NCI-H1930 (cell line): ENCODE measurements around the gene ELN.

Experiments
- DNase-seq, 2 experiments: peaks; one replicate each; lab custom pipeline; 2025; lab: John Stamatoyannopoulos, UW

The ELN gene

GRCh38 chr7:74064696-74065095, 36.7 kb downstream of the ELN start:
- no peak for DNase-seq

- no peak for DNase-seq
These were observed 38.7 kb downstream of the ELN start for GRCh38 chr7:74066626-74067025.

DNA sequence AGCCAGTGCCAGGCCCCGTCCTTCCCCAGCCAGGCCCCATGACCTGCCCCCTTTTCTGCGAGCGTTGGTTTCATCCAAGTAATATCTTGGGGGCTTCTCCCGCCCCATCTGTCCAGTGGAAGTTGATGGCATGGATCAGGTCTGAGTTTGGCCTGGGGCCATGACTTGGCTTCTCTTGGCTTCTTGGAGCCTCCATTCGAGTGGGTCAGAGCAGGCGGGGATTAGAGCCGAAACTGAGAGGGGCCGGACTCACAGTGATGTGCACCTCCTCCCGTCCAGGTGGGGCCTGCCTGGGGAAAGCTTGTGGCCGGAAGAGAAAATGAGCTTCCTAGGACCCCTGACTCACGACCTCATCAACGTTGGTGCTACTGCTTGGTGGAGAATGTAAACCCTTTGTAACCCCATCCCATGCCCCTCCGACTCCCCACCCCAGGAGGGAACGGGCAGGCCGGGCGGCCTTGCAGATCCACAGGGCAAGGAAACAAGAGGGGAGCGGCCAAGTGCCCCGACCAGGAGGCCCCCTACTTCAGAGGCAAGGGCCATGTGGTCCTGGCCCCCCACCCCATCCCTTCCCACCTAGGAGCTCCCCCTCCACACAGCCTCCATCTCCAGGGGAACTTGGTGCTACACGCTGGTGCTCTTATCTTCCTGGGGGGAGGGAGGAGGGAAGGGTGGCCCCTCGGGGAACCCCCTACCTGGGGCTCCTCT, 40.6 kb downstream of the ELN start:
- DNase-seq: no peak

DNA sequence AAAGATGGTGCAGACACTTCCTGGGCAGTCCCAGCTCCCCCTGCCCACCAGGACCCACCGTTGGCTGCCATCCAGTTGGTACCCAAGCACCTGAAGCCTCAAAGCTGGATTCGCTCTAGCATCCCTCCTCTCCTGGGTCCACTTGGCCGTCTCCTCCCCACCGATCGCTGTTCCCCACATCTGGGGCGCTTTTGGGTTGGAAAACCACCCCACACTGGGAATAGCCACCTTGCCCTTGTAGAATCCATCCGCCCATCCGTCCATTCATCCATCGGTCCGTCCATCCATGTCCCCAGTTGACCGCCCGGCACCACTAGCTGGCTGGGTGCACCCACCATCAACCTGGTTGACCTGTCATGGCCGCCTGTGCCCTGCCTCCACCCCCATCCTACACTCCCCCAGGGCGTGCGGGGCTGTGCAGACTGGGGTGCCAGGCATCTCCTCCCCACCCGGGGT, 41.1 kb downstream of the ELN start:
- no peak for DNase-seq

- DNase-seq: no peak
These were observed 42.0 kb downstream of the ELN start for GRCh38 chr7:74069790-74070618.

DNA sequence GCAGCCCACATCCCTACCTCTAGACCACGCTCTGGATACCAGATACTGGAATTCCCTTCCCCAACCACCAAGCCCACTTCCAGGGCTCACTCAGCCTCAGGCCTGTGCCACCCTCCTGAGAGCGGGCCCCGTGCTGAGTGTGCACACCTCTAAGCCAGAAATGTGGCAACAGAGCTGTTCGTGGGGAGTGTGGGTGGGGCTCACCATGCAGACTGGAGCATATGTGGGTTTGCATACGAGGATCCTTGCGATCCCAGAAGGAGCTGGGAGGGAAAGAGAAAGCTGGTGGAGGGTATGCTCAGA, 42.6 kb downstream of the ELN start:
- no peak for DNase-seq

- no peak for DNase-seq
These were observed 43.1 kb downstream of the ELN start for GRCh38 chr7:74071121-74071520.

DNA sequence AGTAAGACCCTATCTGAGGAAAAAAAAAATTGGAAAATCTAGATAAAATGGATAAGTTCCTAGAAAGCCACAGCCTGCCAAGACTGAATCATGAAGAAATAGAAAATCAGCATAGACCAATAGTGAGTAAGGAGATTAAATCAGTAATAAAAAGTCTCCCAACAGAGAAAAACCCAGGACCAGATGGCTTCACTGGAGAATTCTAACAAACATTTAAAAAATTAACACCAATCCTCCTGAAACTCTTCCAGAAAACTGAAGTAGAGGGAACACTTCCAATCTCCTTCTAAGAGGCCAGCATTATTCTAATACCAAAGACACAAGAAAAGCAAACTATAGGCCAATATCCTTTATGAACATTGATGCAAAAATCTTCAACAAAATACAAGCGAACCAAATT, 46.8 kb downstream of the ELN start:
- DNase-seq: no peak

DNA sequence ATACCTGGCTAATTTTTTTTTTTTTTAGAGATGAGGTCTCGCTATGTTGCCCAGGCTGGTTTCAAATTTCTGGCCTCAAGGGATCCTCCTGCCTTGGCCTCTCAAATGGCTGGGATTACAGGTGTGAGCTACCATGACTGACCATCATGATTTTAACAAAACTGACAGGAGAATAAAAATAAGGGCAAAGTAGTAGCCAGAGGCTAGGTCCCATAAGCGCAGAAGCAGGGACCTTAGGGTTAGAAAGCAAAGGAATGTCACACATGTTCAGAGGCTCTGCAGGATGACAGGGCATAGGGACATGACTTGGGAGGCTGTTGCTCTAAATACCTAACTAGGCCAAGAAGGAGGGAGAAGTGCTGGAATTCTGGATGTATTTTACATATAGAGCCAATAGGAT, 50.5 kb downstream of the ELN start:
- no peak for DNase-seq

DNA sequence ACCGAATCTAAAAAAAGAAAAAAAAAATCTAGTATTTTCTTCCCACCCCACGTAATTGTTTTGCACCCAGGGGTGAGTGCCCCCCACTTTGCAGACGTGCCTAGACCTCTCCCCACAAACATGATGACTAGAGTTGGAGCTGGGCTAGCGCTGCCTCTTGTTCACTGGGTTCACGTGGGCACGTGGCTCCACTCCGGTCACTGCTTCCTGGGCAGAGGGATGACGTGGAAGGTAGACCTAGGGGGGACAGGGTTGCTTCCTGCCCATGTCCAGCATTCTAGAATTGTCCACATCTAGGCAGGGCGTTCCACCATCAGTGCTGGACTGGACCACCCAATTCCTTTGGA, 54.8 kb downstream of the ELN start:
- no peak for DNase-seq

- DNase-seq: peak; percentile 74 to 81
These were observed 55.3 kb downstream of the ELN start, which contains the start of gene LIMK1 for GRCh38 chr7:74083117-74083876. Gene LIMK1, plus strand, starts transcription at chr7:74083804. Its CDS starts 187 bp downstream, at chr7:74083991.

DNA sequence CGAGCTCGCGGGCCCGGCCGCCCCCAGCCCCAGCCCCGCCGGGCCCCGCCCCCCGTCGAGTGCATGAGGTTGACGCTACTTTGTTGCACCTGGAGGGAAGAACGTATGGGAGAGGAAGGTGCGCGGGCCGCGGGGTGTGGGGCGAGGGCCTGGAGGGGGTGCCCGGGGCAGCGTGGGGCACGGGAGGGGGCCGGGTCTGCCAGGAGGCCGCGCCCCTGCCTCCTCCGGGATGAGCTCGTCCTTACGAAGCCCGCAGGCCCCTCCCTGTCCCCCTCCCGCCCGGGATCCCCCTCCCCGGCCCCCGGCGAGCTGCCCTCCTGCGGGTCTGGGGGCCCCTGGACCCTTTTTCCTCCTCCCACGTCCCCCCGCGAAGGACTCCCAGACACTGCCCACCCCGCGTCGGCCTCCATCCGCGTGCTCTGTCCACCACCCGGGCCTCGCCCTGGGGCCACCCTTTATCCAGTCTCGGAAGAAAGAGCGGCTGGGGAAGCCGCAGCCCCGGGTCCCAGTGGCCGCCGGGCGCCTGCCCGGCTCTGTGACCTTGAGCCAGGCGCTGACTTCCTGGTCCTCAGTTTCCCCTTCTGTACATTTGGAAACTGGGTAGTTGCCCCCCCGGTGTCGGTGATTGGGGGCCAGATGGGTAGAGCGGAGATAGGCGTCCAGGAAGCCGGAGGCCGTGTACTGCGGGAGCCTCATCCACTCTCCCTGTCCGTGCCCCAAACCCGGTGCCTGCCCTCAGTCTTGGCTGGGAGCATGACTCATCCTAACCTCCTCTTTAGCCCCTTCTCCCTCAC, 56.2 kb downstream of the ELN start:
- DNase-seq: peak in 1 of 2 experiments; percentile 65

- DNase-seq: no peak
These were observed 57.0 kb downstream of the ELN start for GRCh38 chr7:74084722-74085578.

DNA sequence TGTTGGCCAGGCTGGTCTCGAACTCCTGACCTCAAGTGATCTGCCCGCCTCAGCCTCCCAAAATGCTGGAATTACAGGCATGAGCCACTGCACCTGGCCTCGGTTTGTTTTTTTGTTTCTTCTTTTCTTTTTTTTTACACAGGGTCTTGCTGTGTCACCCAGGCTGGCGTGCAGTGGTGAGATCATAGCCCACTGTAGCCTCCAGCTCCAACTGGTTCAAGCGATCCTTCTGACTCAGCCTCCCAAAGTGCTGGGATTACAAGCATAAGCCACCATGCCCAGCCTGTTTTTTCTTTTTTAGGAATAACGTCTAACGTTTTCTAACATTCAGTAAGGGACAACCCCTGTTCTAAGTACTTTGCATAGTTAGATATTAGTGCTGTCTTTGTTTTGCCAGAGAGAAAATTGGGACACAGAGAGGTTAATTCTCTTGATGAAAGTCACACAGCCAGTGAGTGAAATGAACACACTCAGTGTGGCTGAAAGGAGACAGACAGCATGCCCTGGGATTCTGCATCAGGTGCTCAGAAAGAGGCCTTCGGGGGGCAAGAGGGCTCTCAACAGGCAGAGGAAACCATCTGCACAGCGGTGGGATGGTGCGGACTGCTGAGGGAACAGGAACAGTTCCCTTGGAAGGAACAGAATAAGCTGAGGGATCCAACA, 59.9 kb downstream of the ELN start:
- no peak for DNase-seq

GRCh38 chr7:74092321-74092963, 64.5 kb downstream of the ELN start:
- DNase-seq: no peak

DNA sequence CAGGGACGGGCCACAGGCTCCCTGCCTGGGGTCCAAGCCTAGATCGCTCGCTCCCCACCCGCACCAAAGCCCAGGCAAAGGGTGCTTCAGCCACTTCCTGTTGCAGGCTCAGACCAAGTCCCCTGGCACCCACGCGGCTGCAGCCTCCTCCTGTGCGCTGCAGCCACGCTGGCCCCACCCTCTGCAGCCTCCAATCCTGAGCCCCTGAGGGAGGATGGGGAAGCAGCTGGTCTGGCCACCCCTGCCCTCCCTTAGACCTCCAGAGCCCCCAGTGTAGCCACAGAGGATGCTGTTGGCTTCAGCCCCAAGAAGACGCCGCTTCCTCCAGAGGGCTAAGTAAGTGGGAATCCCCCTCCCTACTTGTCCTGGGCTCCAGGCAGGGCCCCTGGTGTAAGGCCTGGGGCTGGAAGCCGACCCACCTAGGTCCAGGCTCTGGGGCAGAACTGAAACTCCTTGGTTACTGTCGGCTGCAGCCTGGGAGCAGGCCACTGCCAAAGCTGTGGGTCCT, 65.0 kb downstream of the ELN start:
- DNase-seq: no peak

GRCh38 chr7:74093671-74094223, 65.8 kb downstream of the ELN start:
- DNase-seq: no peak

GRCh38 chr7:74094224-74095101, 66.5 kb downstream of the ELN start:
- DNase-seq: no peak
